Vagina (tissue), 2 donors: ENCODE results near the gene IL18RAP. TPM values are rescaled to one million over a fixed set of nuclear protein-coding genes. Genes with fewer than 3 reads are reported as not detected.

Experiments
- DNase-seq, 2 donors: peaks; one replicate each; pipeline ENCODE4 v3.0.0-alpha.2; 2017; ENCODE audit errors: extremely low spot score in 2 of 2
- H3K27ac ChIP-seq: fragments of 200-600 bp; sonication (generic); one replicate; pipeline ENCODE4 v1.5.1; 2019
- H3K27me3 ChIP-seq: fragments of 200-600 bp; sonication (generic); one replicate; pipeline ENCODE4 v1.5.1; 2019
- H3K36me3 ChIP-seq, 2 donors: fragments of 200-600 bp; sonication (generic); one replicate each; pipeline ENCODE4 v1.5.1; 2017 to 2019
- H3K4me1 ChIP-seq: fragments of 200-600 bp; sonication (generic); one replicate; pipeline ENCODE4 v1.5.1; 2019
- H3K4me3 ChIP-seq, 2 donors: fragments of 200-600 bp; sonication (generic); 1 replicate in 1 of 2; 2 replicates in 1 of 2; pipeline ENCODE4 v1.5.1; 2016 to 2019
- H3K9me3 ChIP-seq: fragments of 200-600 bp; sonication (generic); one replicate; pipeline ENCODE4 v1.5.1; 2019
- POLR2A ChIP-seq, 2 donors: fragments of 450-650 bp; IDR thresholded peaks; one replicate each; pipeline ENCODE4 v1.6.1; 2017; ENCODE audit warnings: antibody characterized with exemption in 2 of 2, mild to moderate bottlenecking in 2 of 2, moderate library complexity in 2 of 2
- POLR2AphosphoS5 ChIP-seq, 2 donors: sonication (generic); formaldehyde crosslinking; IDR thresholded peaks; one replicate each; pipeline ENCODE4 v1.9.0; 2017; ENCODE audit warnings: antibody characterized with exemption in 2 of 2, mild to moderate bottlenecking in 2 of 2, low read depth in 1 of 2; ENCODE audit not compliant: insufficient read depth in 1 of 2
- intact Hi-C: fragments of 100-400 bp; cut with DNase I; formaldehyde crosslinking; loops from one replicate; pipeline ENCODE4 v1.15.1; 2023
- total RNA-seq: library from RNA; depleted of rRNA; stranded (reverse); fragments of >200 nt; gene quantifications from one replicate; pipeline ENCODE4 v1.2.3, GENCODE V29; 2016
- TF ChIP-seq, protein P1 (sequence below), 3 experiments: fragments of 450-650 bp in 2 of 3; fragments of 200-600 bp in 1 of 3; sonication (generic) in 1 of 3; IDR thresholded peaks; one replicate each; pipeline ENCODE4 v1.5.1; 2017 to 2019; ENCODE audit warnings: antibody characterized with exemption in 3 of 3, mild to moderate bottlenecking in 2 of 3, moderate library complexity in 2 of 3

IL18RAP gene
- total RNA-seq, 1 donor from 2014 or later, result 5.9 TPM

DNA sequence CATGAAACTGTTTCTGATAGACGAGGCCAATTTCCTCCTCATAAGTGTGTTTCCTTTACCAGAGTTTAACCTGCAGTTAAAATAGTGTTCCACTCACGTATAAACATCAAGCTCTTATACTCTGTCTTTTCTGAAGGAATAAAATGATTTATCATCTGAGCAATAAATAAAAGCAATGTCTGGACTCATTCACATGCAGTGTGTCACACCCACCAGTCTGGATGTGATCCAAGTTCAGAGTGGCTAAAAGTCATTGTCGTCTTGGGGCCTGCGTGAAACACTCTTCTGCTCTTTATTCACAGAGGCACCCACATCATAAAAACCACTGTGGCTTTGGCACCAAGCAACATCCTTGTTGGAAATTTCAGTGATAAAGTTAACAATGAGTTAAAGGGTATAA is 30.5 kb downstream of the IL18RAP start:
- H3K27ac ChIP-seq, result no peak overlapping the region
- H3K9me3 ChIP-seq, result no peaks in the 10 kb centered on the region
- intact Hi-C loops, result no loop called here

GRCh38 chr2:102455061-102455670 is 32.2 kb downstream of the IL18RAP start:
- intact Hi-C loops, result no loop called here
- no peak overlapping the region for H3K4me3 ChIP-seq

More for the DNA sequence above, 30.5 kb downstream of the IL18RAP start:
- TF ChIP-seq, protein P1, sequence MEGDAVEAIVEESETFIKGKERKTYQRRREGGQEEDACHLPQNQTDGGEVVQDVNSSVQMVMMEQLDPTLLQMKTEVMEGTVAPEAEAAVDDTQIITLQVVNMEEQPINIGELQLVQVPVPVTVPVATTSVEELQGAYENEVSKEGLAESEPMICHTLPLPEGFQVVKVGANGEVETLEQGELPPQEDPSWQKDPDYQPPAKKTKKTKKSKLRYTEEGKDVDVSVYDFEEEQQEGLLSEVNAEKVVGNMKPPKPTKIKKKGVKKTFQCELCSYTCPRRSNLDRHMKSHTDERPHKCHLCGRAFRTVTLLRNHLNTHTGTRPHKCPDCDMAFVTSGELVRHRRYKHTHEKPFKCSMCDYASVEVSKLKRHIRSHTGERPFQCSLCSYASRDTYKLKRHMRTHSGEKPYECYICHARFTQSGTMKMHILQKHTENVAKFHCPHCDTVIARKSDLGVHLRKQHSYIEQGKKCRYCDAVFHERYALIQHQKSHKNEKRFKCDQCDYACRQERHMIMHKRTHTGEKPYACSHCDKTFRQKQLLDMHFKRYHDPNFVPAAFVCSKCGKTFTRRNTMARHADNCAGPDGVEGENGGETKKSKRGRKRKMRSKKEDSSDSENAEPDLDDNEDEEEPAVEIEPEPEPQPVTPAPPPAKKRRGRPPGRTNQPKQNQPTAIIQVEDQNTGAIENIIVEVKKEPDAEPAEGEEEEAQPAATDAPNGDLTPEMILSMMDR (IDR thresholded peaks at IDR 0.05), result no peak
- no peak for TF ChIP-seq POLR2AphosphoS5 (IDR thresholded peaks at IDR 0.05; ENCODE audit: insufficient read depth in 1 of 2, low read depth in 1 of 2)
- TF ChIP-seq POLR2A (IDR thresholded peaks at IDR 0.05), result no peak
- Histone ChIP-seq H3K4me1 (no peaks in the 10 kb centered on the region), H3K36me3 (no peaks in the 10 kb centered on the region), H3K4me3 (no peak overlapping the region), H3K27me3 (no peaks in the 10 kb centered on the region)
- no peak for DNase-seq

DNA sequence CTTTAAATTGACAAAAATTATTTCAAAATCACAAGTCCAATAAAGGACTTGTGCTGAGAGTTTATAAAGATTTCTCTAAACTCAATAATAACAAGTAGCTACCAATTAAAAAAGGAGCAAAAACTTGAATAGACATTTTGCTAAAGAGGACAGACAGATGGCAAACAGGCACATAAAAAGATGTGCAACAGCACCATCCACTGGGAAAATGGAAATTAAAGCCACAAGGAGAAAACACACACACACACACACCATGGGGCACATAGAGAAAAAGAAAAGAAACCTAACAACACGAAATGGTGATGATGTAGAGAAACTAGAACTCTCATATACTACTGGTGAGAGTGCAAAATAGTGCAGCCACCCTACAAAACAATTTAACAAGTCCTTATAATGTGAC is 37.5 kb downstream of the IL18RAP start:
- no peaks in the 10 kb centered on the region for H3K36me3 ChIP-seq
- H3K27me3 ChIP-seq, result no peaks in the 10 kb centered on the region
- intact Hi-C loops, result no loop called here
- H3K27ac ChIP-seq, result no peak overlapping the region
- H3K4me1 ChIP-seq, result no peaks in the 10 kb centered on the region
- H3K4me3 ChIP-seq, result no peak overlapping the region
- no peaks in the 10 kb centered on the region for H3K9me3 ChIP-seq
- TF ChIP-seq, protein P1 (IDR thresholded peaks at IDR 0.05), result no peak
- TF ChIP-seq POLR2A (IDR thresholded peaks at IDR 0.05), result no peak
- TF ChIP-seq POLR2AphosphoS5 (IDR thresholded peaks at IDR 0.05; ENCODE audit: insufficient read depth in 1 of 2, low read depth in 1 of 2), result no peak
- no peak for DNase-seq

More at GRCh38 chr2:102455061-102455670, 32.2 kb downstream of the IL18RAP start:
- DNase-seq, result no peak
- H3K36me3 ChIP-seq, result no peaks in the 10 kb centered on the region
- no peaks in the 10 kb centered on the region for H3K9me3 ChIP-seq
- TF ChIP-seq, protein P1 (IDR thresholded peaks at IDR 0.05), result no peak
- TF ChIP-seq POLR2AphosphoS5 (IDR thresholded peaks at IDR 0.05; ENCODE audit: insufficient read depth in 1 of 2, low read depth in 1 of 2) (no peak), POLR2A (IDR thresholded peaks at IDR 0.05) (no peak)
- H3K4me1 ChIP-seq, result no peaks in the 10 kb centered on the region
- H3K27me3 ChIP-seq, result no peaks in the 10 kb centered on the region
- no peak overlapping the region for H3K27ac ChIP-seq

- Histone ChIP-seq H3K4me1 (no peaks in the 10 kb centered on the region), H3K27me3 (no peaks in the 10 kb centered on the region), H3K36me3 (no peaks in the 10 kb centered on the region), H3K9me3 (no peaks in the 10 kb centered on the region), H3K27ac (no peak overlapping the region), H3K4me3 (no peak overlapping the region)
- DNase-seq, result no peak
- TF ChIP-seq, protein P1 (IDR thresholded peaks at IDR 0.05), result no peak
- TF ChIP-seq POLR2AphosphoS5 (IDR thresholded peaks at IDR 0.05; ENCODE audit: insufficient read depth in 1 of 2, low read depth in 1 of 2) (no peak), POLR2A (IDR thresholded peaks at IDR 0.05) (no peak)
- intact Hi-C loops, result no loop called here
These were observed 38.2 kb downstream of the IL18RAP start for GRCh38 chr2:102461188-102461587.

DNA sequence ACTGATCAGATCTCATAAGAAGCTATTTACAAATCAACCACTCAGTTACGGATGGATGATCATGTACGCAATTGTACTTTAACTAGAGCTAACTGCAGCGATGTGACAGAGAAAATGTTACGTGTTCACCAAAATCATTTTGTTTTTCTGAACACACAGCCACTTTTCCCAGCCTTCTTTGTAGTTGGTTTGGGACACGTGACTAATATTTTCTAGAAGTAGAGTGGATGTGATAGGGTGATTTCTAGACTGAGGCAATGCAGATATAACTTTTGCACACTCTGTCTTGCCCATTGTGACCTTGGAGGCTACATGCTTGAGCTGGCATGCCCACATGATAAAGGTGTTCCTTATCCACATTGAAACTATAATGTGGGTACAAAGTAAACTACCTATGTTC is 40.2 kb downstream of the IL18RAP start:
- TF ChIP-seq, protein P1 (IDR thresholded peaks at IDR 0.05), result no peak
- TF ChIP-seq POLR2A (IDR thresholded peaks at IDR 0.05) (no peak), POLR2AphosphoS5 (IDR thresholded peaks at IDR 0.05; ENCODE audit: insufficient read depth in 1 of 2, low read depth in 1 of 2) (no peak)
- Histone ChIP-seq H3K9me3 (no peaks in the 10 kb centered on the region), H3K4me1 (no peaks in the 10 kb centered on the region), H3K36me3 (no peaks in the 10 kb centered on the region), H3K27ac (no peak overlapping the region), H3K27me3 (no peaks in the 10 kb centered on the region), H3K4me3 (no peak overlapping the region)
- DNase-seq, result no peak
- intact Hi-C loops, result no loop called here
